CD4-positive, alpha-beta T cell treated with Interleukin-15 for 1 hour (primary cell): ENCODE results near the gene MCM8.
A peak's percentile ranks its signal among the peaks of the same experiment; 100 is the strongest.

Experiments used
- DNase-seq: peaks from one replicate; pipeline ENCODE4 v3.0.0-alpha.2; 2020

MCM8 gene

DNA sequence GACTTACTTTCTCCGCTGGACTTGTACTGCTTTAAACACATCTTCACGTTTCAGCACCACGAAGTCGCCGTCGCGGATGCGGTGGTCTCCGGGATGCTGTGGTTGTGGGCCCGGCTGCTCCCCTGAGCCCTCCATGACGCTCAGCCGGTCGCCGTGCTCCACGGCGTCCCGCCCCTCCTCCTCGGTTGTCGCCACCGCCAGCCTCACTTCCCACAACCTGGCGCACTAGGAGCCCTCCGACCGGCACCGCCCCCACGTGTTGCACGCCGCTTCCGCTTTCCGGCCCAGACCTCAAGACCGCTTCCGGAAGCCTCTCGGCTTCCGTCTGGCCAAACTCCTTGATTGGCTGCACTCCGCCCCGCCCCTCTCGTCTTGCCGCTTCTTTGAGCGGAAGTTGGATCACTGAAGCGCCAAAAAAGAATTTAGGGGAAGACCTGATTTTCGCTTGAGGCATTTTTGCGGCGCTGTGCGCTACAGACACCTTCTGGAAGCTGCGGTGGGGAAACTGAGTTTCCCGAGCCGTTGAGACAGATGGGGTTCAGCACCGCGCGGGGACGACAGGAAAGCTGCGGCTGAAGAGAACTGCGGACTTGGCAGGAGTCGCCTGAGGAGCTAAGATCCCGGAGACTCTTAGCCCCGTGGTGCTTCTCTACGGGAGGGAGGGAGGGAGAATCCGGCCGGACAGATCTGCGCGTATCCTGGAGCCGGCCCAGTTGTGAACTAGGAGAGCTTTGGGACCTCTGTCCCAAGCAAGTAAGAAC lies at the start of gene MCM8, which contains the start of gene TRMT6:
TSS of gene MCM8 (plus strand) at position 382 of the 761 bp plus-strand sequence. CDS start 1,364 bp downstream, outside the sequence.
TSS of gene TRMT6 (minus strand) at position 263 of the 761 bp plus-strand sequence. CDS start at position 135, 128 bp downstream.
- DNase-seq, result peak; percentile 95

DNA sequence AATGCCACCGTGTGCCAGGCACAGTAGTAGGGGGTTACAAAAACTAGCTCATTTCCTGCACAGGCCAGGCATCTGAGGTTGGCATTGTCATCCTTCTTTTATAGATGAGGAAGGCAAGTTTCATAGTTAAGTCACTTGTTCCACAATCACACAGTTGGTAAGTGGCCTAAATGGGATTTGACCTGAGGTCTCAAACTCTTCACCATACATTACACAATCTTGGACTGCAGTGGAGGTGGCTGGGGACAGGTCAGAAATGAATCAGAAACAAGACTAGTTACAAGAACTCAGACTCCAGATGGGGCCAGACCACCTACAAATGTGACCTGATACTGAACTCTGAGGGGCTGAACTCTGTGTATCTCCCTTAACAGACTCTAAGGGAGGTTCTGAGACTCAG lies 49.5 kb upstream of the MCM8 start:
- no peak for DNase-seq

DNA sequence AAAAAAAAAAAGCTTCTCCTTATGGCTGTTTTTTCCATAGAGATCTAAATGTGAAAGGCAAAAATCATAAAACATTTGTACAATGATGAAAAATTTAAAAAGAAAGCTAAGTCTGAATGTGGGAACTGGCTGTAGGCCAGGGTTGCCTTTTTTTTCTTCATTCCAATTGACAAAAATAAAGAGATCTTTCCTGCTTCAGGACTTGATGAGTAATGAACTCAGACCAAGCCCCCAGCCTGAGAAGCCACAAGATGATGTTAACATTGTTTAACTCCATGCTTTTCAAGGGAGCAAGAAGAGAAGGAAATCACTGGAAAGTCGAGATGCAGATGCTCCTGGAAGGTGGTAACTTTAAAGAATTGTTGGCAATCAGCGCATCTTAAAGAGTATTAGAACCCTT lies 41.5 kb upstream of the MCM8 start:
- DNase-seq, result no peak

DNA sequence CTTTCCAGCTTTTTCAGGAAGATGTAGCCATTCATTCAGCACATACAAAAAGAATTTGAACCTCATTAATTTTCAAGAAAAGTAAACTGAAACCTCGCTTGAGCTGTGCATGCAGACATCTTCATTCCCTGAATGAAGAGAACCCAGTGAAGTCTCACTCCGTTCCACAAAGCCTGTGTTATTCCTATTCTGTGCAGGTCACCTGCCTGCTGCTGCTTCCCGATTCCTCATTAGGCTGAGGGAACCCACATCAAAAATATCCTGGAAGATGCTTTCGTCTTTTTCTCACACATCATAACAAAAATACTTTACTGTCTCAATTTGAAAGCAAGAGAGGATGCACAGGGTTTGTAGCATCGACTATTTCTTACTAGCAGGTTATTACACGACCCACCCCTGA lies 40.3 kb upstream of the MCM8 start:
- DNase-seq, result no peak

DNA sequence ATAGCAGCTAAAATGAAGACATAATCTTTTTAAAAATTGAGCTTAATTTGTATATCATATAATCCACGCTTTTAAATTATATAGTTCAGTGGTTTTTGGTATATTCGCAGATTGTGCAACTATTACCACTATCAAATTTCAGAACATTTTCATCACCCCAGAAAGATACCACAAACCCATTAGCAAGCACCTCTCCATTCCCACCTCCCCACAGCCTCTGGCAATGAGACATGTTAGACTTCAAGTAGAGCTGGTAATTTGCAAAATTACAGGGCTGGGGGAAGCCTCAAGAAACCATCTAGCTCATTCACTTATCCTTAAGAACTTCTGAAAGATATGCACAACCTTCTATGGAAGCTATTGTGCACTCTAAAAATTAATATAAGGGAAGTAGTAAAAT lies 37.3 kb upstream of the MCM8 start:
- no peak for DNase-seq

DNA sequence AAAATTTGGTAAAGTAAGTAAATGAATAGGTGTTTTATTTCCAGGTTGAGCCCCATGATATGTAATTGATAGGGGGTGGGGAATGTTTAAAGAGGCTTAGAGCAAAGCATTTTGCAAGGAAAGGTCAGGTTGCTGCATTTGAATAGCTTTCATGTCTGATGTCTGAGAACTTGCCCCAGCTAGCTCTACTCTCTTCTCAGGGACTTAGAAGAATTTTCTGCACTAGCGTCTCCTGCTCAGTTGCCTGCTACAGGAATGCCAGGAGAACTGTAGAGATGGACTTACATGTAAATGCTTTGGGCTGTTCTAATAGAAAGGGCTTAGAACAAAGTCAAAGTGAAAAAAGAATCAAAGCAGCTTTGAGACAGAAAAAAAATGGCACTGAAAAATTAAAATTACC lies 35.6 kb upstream of the MCM8 start:
- DNase-seq, result no peak

GRCh38 chr20:5918856-5919625 lies 31.4 kb upstream of the MCM8 start:
- DNase-seq, result no peak

- DNase-seq, result no peak
These were observed 30.6 kb upstream of the MCM8 start for GRCh38 chr20:5919626-5920544.

DNA sequence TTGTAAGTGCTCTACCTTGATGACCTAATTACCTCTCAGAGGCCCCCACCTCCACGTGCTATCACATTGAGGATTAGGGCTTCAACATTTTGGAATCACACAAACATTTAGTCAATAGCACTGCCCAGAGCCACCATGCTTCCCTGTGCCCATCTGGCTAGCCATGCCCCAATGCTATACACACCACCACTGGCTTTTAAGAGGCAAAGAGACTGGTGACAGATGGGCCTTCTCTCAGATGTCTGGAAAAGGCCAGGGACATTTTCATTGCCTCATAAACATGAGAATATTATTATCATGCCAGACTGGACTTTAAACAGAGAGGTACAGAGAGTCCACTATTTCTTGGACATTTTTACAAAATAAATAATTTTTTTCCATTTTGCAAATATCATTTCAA lies 29.9 kb upstream of the MCM8 start:
- DNase-seq, result no peak

DNA sequence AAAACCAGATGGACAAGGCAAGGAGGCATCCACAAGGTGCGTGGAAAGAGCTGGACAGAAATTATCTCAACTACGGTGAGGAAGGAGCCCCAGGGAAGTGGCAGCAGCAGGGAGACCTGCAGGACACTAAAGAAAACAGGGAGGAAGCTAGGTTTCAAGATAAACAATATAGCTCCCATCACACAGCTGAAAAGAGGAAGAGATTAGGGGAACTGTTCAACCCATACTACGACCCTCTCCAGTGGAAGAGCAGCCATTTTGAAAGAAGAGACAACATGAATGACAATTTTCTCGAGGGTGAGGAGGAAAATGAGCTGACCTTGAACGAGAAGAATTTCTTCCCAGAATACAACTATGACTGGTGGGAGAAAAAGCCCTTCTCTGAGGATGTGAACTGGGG lies 27.0 kb upstream of the MCM8 start:
- no peak for DNase-seq

- DNase-seq, result no peak
These were observed 24.9 kb upstream of the MCM8 start for GRCh38 chr20:5925551-5925950.

- DNase-seq, result no peak
These were observed 22.5 kb upstream of the MCM8 start for GRCh38 chr20:5927749-5928462.

- DNase-seq, result no peak
These were observed 21.4 kb upstream of the MCM8 start for GRCh38 chr20:5928836-5929715.

DNA sequence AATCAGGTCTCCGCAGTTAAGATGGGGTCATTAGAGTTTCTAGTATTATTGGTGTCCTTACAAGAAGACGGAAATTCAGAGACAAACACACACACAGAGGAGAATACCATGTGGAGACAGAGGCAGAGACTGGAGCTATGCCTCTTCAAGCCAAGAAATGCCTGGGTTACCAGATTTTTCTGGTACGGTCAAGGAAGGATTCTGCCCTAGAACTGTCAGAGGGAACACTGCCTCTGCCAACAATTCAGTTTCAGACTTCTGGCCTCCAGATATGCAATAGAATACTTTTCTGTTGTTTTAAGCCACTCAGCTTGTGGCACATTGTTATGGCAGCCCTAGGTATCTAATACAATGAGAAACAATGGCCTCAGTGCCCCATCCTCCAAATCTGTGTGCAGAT lies 19.0 kb upstream of the MCM8 start:
- no peak for DNase-seq

DNA sequence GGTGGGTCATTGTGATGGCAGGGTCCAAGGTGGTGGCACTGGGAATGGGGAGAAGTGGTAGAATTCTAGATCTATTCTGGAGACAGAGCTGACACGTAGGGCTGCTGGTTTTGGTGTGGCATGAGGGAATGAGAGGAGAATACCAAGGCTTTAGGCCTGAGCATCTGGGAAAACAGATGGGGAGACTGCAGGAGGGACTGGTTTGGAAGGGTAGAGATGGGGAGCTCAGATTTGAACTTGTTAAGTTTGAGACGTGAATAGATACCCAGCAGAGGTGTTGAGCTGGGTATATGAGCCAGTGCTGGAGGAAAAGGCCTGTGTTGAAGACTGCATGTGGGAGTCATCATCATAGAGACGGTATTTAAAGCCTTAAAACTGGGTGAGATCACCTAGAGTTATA lies 17.7 kb upstream of the MCM8 start:
- no peak for DNase-seq

DNA sequence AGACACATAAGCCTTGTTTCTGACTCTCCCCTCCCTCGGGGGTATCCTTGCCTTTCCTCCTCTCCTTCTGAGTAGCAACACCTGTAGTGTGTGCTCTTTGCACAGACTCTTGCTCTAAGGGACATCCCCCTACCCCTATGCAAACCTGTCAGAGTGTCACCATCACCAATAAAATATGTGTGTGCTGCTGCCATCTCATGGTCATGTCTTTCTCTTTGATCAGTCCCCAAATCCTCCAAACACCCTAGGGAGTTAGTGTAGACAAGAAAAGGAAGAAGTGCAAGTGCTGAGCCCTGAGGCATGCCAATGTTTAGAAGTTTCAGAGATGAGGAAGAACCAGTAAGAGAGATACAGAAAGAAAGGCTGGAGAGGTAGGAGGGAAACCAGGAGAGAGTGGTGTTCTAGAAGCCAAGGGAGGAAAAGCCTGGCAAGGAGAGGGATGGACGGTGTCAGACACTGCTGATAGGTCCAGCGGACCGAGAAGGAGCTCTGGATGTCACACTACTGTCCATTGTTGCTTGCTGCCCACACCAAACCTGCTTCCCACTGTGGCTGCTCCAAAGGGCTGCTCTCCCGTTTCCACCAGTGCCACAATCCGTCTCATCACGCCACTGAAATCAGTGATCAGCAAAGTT lies 16.5 kb upstream of the MCM8 start:
- no peak for DNase-seq

- DNase-seq, result no peak
These were observed 15.1 kb upstream of the MCM8 start for GRCh38 chr20:5935384-5935783.

- no peak for DNase-seq
These were observed 14.2 kb upstream of the MCM8 start for GRCh38 chr20:5936238-5936637.

DNA sequence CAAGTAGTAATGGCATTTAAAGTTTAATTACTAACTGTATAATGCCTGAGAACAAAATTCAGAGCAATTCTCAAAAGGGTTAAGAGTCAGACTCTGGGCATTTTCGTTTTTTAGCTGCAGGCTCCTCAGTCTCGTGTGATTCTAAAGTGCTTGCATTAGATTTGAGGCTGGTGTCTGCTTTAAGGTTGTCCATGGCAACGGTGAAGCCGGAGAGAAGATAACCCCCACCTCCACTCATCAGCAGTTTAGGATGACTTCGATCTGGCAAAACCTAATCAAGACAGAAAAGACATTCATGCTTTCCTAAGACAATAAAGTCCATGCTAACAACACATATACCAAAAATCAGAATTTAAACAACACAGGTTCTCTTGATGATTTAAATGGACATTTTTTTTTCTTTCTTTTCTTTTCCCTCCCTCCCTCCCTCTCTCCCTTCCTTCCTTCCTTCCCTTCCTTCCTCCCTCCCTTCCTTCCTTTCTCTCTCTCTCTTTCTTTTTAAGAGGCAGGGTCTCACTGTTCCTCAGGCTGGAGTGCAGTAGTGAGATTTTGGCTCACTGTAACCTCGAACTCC lies 11.9 kb upstream of the MCM8 start:
- DNase-seq, result no peak

DNA sequence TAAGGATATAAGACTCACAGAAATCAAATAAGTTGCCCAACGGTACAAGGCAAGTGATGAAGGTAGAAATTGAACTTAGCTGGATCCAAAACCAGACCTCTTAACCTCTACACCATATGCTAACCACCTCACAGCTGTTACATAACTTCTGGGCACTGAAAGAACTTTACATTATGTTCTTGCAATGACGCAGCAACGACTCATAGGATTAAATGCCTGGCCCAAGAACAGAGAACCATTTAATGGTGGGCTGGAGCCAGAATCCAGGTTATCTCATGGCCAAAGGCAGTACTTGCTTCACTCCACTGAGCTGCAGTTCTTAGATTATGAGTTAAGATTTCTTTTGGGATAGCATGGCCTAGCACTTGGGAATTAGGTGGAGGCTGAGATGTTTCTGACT lies 4.5 kb upstream of the MCM8 start:
- no peak for DNase-seq

- peak; percentile 71 for DNase-seq
These were observed 3.2 kb upstream of the MCM8 start for GRCh38 chr20:5947276-5947675.
